HG03103 (cell line): ENCODE data around the gene KIF23.
"Not testable (repeated sequence)": the region's sequence is repeated elsewhere in the genome, so short reads cannot be mapped to it uniquely, and the experiment has no call there.

ENCODE experiments used
- ATAC-seq: cut with Tn5 transposase; IDR thresholded peaks from one replicate; pipeline ENCODE4 v1.9.1; 2021; ENCODE audit warnings: low read depth; ENCODE audit not compliant: unreplicated experiment

KIF23 gene

GRCh38 chr15:69424748-69425413 lies 10.7 kb downstream of the KIF23 start:
- ATAC-seq, result no peak

DNA sequence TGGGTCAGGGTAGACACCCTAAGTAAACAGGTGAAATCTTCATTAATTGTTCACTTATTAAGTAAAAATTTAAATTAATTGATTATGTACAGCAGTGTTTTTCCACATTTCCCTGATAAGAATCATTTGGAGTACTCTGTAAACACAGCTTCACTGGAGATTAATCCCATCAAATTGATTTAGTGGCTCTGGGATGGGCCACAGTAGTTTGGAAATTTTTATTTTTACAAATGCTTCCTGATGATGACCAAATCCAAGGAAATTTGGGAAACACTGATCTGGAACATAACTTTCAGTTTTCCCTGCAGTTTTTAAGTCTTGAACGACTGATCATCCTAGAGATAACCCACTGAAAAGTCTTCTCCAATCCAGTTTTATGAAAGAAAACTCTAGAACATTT lies 19.7 kb downstream of the KIF23 start:
- no peak for ATAC-seq

DNA sequence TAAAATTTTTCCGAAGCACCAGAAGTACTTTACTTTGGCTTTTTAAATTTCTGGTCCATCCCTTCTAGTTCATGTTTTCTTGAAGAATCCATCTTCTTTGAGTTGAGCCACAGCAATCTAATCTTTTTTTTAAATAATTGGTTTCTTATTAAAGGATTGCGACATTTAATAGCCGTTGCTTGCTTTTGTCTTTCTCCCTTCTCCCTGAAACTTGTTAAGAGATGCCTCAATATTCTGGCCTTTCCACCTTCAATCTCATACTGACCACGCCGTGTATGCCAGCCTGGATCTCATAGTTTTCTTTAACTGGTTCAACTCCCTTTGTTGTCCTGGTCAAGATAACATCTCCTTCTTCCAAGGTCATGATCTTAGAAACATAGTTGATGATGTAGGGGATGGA lies 20.1 kb downstream of the KIF23 start:
- no peak for ATAC-seq

GRCh38 chr15:69434679-69435078 lies 20.5 kb downstream of the KIF23 start:
- ATAC-seq, result no peak

- ATAC-seq, result no peak
Measured at GRCh38 chr15:69435985-69436384, 21.8 kb downstream of the KIF23 start.

- ATAC-seq, result no peak
Measured at GRCh38 chr15:69436951-69437350, 22.8 kb downstream of the KIF23 start.

GRCh38 chr15:69439623-69440022 lies 25.5 kb downstream of the KIF23 start:
- no peak for ATAC-seq

- ATAC-seq, result no peak
Measured at GRCh38 chr15:69443032-69443611, 29.0 kb downstream of the KIF23 start.

GRCh38 chr15:69444686-69445085 lies 30.5 kb downstream of the KIF23 start:
- no peak for ATAC-seq

DNA sequence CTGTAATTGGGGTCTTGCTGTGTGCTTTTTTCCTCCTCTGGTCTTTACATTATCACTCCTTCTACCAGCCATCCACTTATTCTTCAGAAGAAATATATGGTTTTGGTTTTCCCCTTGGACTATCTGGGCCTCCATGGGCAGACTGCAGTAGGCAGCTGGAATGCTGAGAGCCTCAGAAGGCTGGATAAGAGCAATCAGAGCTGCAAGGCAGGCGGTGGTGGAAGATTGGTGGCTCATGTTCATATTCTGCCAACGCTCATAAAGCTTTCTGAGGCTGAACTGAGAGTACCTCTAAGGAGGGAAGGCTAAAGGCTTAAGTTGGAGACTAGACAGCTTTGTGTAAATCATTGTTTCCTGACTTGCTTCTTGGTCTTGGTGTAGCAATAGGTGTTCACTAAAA lies 32.8 kb downstream of the KIF23 start:
- ATAC-seq, result no peak

GRCh38 chr15:69450221-69450620 lies 36.1 kb downstream of the KIF23 start:
- ATAC-seq, result not testable (repeated sequence)

DNA sequence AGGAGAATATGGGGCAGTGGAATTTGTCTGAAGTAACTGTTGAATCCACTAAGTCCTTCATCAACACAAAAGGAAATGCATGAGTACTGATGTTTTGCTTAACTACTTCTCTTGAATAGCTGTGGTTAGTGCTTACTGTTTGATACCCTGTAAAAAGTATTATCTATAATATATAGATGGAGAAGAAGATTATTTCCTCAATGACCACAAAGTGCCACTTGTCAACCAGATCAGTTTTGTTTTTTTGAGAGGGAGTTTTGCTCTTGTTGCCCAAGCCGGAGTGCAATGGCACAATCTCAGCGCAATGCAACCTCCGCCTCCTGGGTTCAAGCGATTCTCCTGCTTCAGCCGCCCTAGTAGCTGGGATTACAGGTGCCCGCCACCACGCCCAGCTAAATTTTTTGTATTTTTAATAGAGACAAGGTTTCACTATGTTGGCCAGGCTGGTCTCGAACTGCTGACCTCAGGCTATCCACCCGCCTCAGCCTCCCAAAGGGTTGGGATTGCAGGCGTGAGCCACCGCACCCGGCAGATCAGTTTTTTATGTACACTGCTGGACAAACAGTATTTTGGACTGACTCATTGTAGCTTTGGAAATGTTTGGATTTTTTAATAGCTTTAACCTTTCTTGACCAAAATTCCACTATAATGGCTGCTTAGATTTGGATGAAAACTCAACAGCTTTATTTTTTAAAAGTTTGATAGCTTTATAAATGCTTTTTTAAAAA lies 37.0 kb downstream of the KIF23 start:
- no peak for ATAC-seq

DNA sequence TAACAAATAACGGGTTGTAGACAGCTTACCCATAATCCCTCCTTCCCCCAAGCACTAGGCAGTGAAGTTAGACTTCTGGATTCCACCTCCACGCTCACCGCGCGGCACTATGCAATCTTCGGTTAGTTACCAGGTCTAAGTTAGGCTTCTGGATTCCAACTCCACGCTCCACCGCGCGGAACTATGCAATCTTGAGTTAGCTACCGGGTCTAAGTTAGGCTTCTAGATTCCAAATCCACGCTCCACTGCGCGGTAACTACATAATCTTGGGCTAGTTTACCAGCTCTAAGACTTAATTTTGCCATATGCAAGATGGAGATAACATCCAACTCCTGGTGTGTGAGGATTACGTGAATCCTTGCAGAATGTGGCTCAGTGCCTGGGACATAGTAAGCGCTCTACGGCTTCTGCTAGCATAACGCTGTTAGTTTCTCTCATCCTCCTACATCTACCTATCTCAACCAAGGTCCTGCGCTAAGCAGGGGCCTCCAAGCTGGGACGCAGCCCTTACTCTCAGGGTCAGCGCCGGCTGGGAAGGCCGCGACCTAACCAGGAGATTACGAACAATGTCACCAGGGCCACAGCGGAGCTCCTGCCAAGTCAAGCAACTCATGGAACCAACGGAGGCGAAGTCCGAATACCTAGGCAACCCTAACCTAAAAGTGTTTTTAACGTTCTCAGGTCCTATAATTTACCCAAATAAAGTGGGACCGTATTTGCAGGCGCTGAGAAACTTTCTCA lies 38.0 kb downstream of the KIF23 start:
- peak; percentile 35 for ATAC-seq

- peak; percentile 68 for ATAC-seq
Measured at GRCh38 chr15:69452692-69453521, 38.8 kb downstream of the KIF23 start, which contains the start of gene RPLP1. RPLP1 (plus strand) TSS chr15:69452818; CDS start chr15:69452949, 131 bp downstream.

GRCh38 chr15:69454953-69455352 lies 40.8 kb downstream of the KIF23 start:
- no peak for ATAC-seq

- ATAC-seq, result no peak
Measured at GRCh38 chr15:69456208-69457166, 42.3 kb downstream of the KIF23 start.

GRCh38 chr15:69457304-69458280 lies 43.4 kb downstream of the KIF23 start:
- no peak for ATAC-seq

GRCh38 chr15:69459066-69459465 lies 44.9 kb downstream of the KIF23 start:
- ATAC-seq, result no peak
